Breast epithelium (tissue), 4 donors: ENCODE results near the gene CSNK1G1. TPM values are rescaled to one million over a fixed set of nuclear protein-coding genes. Genes with fewer than 3 reads are reported as not detected.

Source experiments
- DNase-seq, 2 donors: peaks; one replicate each; pipeline ENCODE4 v3.0.0-alpha.2; 2019; ENCODE audit warnings: low spot score in 2 of 2
- H3K27ac ChIP-seq, 2 donors: fragments of 200-600 bp; sonication (generic) in 1 of 2; one replicate each; pipeline ENCODE4 v1.5.1; 2016 to 2019; ENCODE audit warnings: mild to moderate bottlenecking in 1 of 2
- H3K27me3 ChIP-seq, 2 donors: fragments of 200-600 bp; sonication (generic) in 1 of 2; one replicate each; pipeline versions ENCODE4 v1.5.1 to v1.6.0; 2017 to 2019; ENCODE audit warnings: control low read depth in 1 of 2, mild to moderate bottlenecking in 1 of 2
- H3K36me3 ChIP-seq: fragments of 200-600 bp; one replicate; pipeline ENCODE4 v1.5.1; 2019
- H3K4me1 ChIP-seq, 2 donors: fragments of 200-600 bp; sonication (generic); one replicate each; pipeline ENCODE4 v1.5.1; 2016 to 2019; ENCODE audit warnings: control low read depth in 1 of 2
- H3K4me3 ChIP-seq, 3 donors: fragments of 200-600 bp; sonication (generic); 1 replicate in 2 of 3; 2 replicates in 1 of 3; pipeline ENCODE4 v1.5.1; 2016 to 2019; ENCODE audit warnings: mild to moderate bottlenecking in 3 of 3, moderate library complexity in 2 of 3
- H3K9me3 ChIP-seq, 2 donors: fragments of 200-600 bp; sonication (generic) in 1 of 2; one replicate each; pipeline ENCODE4 v1.5.1; 2016 to 2019; ENCODE audit warnings: control low read depth in 1 of 2
- POLR2A ChIP-seq: fragments of 450-650 bp; IDR thresholded peaks from one replicate; pipeline ENCODE4 v1.6.1; 2016; ENCODE audit warnings: antibody characterized with exemption, mild to moderate bottlenecking, moderate library complexity
- POLR2AphosphoS5 ChIP-seq, 3 donors: sonication (generic); formaldehyde crosslinking; IDR thresholded peaks; one replicate each; pipeline ENCODE4 v1.6.1; 2017; ENCODE audit warnings: antibody characterized with exemption in 3 of 3
- intact Hi-C: fragments of 100-400 bp; cut with DNase I; formaldehyde crosslinking; loops from one replicate; pipeline ENCODE4 v1.15.1; 2023; ENCODE audit warnings: low total_unique reads
- total RNA-seq, 3 donors: library from RNA; depleted of rRNA; stranded (reverse); fragments of >200 nt; gene quantifications; one replicate each; pipeline ENCODE4 v1.1.0, GENCODE V29; 2016
- TF ChIP-seq, protein P1 (sequence below), 3 donors: fragments of 450-650 bp; IDR thresholded peaks; one replicate each; pipeline ENCODE4 v1.5.1; 2016 to 2017; ENCODE audit warnings: antibody characterized with exemption in 3 of 3, mild to moderate bottlenecking in 3 of 3, moderate library complexity in 3 of 3

Gene CSNK1G1
- total RNA-seq, 3 donors from 2014 or later: 12.6 to 37.7 (median 31.2) TPM

DNA sequence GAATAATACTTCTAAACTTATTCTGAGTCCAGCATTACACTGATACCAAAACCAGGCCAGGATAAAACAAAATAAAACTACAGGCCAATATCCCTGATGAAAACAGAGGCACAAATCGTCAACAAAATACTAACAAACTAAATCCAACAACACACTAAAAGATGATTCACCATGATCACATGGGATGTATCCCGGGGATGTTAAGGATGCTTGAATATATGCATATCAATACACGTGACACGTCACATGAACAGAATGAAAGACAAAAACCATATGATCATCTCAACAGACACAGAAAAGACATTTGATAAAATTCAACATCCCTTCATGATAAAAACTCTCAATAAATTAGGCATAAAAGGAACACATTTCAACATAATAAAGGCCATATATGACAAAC is 91.5 kb downstream of the CSNK1G1 start:
- Histone ChIP-seq H3K36me3 (no peaks in the 10 kb centered on the region), H3K4me3 (no peak overlapping the region), H3K4me1 (no peaks in the 10 kb centered on the region), H3K27me3 (no peaks in the 10 kb centered on the region), H3K9me3 (no peaks in the 10 kb centered on the region), H3K27ac (no peak overlapping the region)
- intact Hi-C loops: no loop called here
- TF ChIP-seq, protein P1, sequence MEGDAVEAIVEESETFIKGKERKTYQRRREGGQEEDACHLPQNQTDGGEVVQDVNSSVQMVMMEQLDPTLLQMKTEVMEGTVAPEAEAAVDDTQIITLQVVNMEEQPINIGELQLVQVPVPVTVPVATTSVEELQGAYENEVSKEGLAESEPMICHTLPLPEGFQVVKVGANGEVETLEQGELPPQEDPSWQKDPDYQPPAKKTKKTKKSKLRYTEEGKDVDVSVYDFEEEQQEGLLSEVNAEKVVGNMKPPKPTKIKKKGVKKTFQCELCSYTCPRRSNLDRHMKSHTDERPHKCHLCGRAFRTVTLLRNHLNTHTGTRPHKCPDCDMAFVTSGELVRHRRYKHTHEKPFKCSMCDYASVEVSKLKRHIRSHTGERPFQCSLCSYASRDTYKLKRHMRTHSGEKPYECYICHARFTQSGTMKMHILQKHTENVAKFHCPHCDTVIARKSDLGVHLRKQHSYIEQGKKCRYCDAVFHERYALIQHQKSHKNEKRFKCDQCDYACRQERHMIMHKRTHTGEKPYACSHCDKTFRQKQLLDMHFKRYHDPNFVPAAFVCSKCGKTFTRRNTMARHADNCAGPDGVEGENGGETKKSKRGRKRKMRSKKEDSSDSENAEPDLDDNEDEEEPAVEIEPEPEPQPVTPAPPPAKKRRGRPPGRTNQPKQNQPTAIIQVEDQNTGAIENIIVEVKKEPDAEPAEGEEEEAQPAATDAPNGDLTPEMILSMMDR (IDR thresholded peaks at IDR 0.05): no peak
- TF ChIP-seq POLR2AphosphoS5 (IDR thresholded peaks at IDR 0.05): no peak
- TF ChIP-seq POLR2A: no peak
- no peak for DNase-seq

DNA sequence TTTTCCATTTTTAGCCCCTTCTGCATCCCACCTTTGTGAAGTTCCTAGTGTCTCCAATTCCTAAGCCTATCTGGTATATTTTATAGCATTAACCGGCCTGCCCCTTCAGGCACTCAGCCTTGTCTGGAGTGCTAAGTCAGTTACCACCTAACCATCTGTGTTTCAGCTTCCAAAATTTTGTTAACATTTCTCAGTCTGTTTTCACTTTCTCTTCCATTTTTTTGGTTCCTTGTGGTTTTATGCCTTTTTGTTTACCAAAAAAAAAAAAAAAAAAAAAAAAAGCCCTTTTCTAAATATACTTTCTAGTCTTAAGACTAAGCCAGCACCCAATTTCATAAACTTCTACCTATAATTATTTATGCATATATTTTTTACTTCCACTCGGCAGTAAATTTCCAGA is 92.4 kb downstream of the CSNK1G1 start:
- Histone ChIP-seq H3K36me3 (no peaks in the 10 kb centered on the region), H3K9me3 (no peaks in the 10 kb centered on the region), H3K27me3 (no peaks in the 10 kb centered on the region), H3K4me1 (no peaks in the 10 kb centered on the region), H3K4me3 (no peak overlapping the region), H3K27ac (no peak overlapping the region)
- DNase-seq: no peak
- intact Hi-C loops: no loop called here
- TF ChIP-seq POLR2AphosphoS5 (IDR thresholded peaks at IDR 0.05): no peak
- TF ChIP-seq, protein P1 (IDR thresholded peaks at IDR 0.05): no peak
- no peak for TF ChIP-seq POLR2A

DNA sequence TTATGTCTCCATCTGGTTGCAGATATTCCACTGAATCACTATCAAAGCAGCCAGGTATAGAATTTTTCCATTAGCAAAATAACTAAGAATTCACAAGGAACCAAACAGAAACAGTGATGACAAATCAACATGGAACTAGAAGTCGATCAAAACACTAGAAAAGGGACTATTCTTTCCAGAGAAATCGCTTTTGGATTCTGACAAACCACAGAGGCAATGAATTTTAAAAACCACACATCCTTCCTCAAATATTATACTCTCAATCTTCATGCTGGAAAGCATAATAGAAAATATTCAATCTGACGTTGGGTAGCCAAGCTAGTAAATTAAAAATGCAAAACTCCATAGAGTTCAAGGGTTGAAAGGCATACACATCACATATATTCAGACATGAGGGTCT is 99.9 kb downstream of the CSNK1G1 start:
- Histone ChIP-seq H3K4me3 (no peak overlapping the region), H3K27ac (no peak overlapping the region), H3K36me3 (no peaks in the 10 kb centered on the region), H3K4me1 (no peaks in the 10 kb centered on the region), H3K9me3 (no peaks in the 10 kb centered on the region), H3K27me3 (no peaks in the 10 kb centered on the region)
- intact Hi-C loops: no loop called here
- no peak for TF ChIP-seq POLR2AphosphoS5 (IDR thresholded peaks at IDR 0.05)
- TF ChIP-seq POLR2A: no peak
- TF ChIP-seq, protein P1 (IDR thresholded peaks at IDR 0.05): no peak
- no peak for DNase-seq

DNA sequence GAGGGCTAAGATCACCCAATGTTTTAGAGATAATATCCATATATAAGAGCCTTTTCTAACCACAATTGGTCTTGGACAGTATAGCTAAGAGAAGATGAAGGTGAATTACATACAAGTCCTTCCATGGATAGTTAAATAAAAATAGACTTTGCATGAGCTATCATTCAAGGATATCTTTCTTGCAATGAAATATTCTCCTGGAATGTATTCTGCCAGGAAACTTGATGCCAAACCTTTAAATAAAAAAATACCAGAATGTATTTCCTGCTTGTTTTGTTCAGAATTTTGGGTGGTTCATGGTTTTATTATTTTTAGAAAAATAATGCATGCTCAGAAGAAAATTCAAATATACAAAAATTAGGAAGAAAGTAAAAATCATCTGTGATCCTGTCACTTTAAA is 104.3 kb downstream of the CSNK1G1 start:
- H3K27ac ChIP-seq: no peak overlapping the region
- no peaks in the 10 kb centered on the region for H3K9me3 ChIP-seq
- H3K4me1 ChIP-seq: no peaks in the 10 kb centered on the region
- intact Hi-C loops: no loop called here
- H3K4me3 ChIP-seq: no peak overlapping the region
- no peaks in the 10 kb centered on the region for H3K36me3 ChIP-seq
- TF ChIP-seq, protein P1 (IDR thresholded peaks at IDR 0.05): no peak
- TF ChIP-seq POLR2AphosphoS5 (IDR thresholded peaks at IDR 0.05): no peak
- TF ChIP-seq POLR2A: no peak
- no peaks in the 10 kb centered on the region for H3K27me3 ChIP-seq
- no peak for DNase-seq

DNA sequence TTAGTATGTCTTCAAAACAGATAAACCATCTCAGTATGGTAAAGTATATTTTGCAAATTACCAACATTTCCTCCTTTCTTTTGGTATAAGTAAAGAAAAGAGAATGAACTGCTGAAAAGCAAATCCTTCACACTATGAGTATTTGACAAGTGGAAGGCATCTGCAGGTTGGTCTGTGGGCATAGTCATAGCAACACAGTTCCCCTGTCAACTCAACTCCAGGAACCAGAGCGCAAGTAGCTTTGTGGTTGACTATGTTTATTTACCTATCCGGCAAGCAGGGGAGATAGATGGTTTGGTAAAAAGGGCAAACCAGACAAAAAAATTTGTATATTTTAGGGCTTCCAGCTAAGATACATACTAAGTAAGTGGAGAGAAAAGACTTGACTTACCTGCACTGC is 104.9 kb downstream of the CSNK1G1 start:
- intact Hi-C loops: no loop called here
- no peak for DNase-seq
- Histone ChIP-seq H3K4me3 (no peak overlapping the region), H3K9me3 (no peaks in the 10 kb centered on the region), H3K36me3 (no peaks in the 10 kb centered on the region), H3K4me1 (no peaks in the 10 kb centered on the region), H3K27me3 (no peaks in the 10 kb centered on the region), H3K27ac (no peak overlapping the region)
- no peak for TF ChIP-seq POLR2A
- TF ChIP-seq, protein P1 (IDR thresholded peaks at IDR 0.05): no peak
- no peak for TF ChIP-seq POLR2AphosphoS5 (IDR thresholded peaks at IDR 0.05)
